IMR-90 (cell line): ENCODE measurements around the gene MRM2. TPM values are rescaled to one million over a fixed set of nuclear protein-coding genes. Genes with fewer than 3 reads are reported as not detected.

ENCODE experiments used
- ATAC-seq: fragments of 200-7000 bp; cut with Tn5 transposase; 2 replicates; pipeline ENCODE4 v1.9.1; 2020; ENCODE audit warnings: low read depth, mild to moderate bottlenecking, moderate library complexity
- BruUV-seq: library from RNA; stranded (reverse); fragments of 400-500 nt; replicated peaks from 2 replicates; lab custom pipeline; 2021; lab: Mats Ljungman, UMichigan
- CTCF ChIA-PET: fragments of 300-600 bp; formaldehyde crosslinking; extraction: SDS; loops from one replicate; lab custom pipeline; 2021; ENCODE audit warnings: antibody characterized with exemption; lab: Yijun Ruan, JAX
- POLR2A ChIA-PET: fragments of 300-600 bp; sonication (Branson Sonifier 250); formaldehyde crosslinking; loops from one replicate; lab custom pipeline; 2022; ENCODE audit warnings: antibody characterized with exemption; ENCODE audit not compliant: unreplicated experiment; lab: Charles Lee
- DNase-seq: peaks from one replicate; pipeline ENCODE4 v3.0.0; 2013
- H2AFZ ChIP-seq: replicated peaks from 2 replicates; pipeline ENCODE3; 2013; ENCODE audit warnings: low read length, mild to moderate bottlenecking; ENCODE audit not compliant: poor library complexity
- H2AK5ac ChIP-seq: 2 replicates; pipeline ENCODE4 v1.6.1; 2013; ENCODE audit warnings: low read depth, low read length, inconsistent platforms
- H2AK9ac ChIP-seq: replicated peaks from 2 replicates; pipeline ENCODE3; 2013; ENCODE audit warnings: mild to moderate bottlenecking, low read depth, low read length, moderate library complexity; ENCODE audit not compliant: poor library complexity
- H2BK120ac ChIP-seq: 2 replicates; pipeline ENCODE4 v1.6.1; 2013; ENCODE audit warnings: low read depth, low read length, inconsistent platforms
- H2BK15ac ChIP-seq: 3 replicates; pipeline ENCODE4 v1.6.1; 2013; ENCODE audit warnings: low read depth, low read length, inconsistent platforms
- H2BK20ac ChIP-seq: 2 replicates; pipeline ENCODE4 v1.6.1; 2013; ENCODE audit warnings: low read depth, mild to moderate bottlenecking, inconsistent platforms, low read length, moderate library complexity
- H2BK5ac ChIP-seq: 2 replicates; pipeline ENCODE4 v1.6.1; 2013; ENCODE audit warnings: mild to moderate bottlenecking, low read depth, low read length, inconsistent platforms; ENCODE audit not compliant: poor library complexity, severe bottlenecking
- H3K14ac ChIP-seq: replicated peaks from 2 replicates; pipeline ENCODE4 v1.6.1; 2013; ENCODE audit warnings: low read depth, low read length, inconsistent platforms
- H3K18ac ChIP-seq: 2 replicates; pipeline ENCODE4 v1.6.1; 2013; ENCODE audit warnings: low read depth, low read length, control low read depth
- H3K23ac ChIP-seq: 2 replicates; pipeline ENCODE4 v1.6.1; 2013; ENCODE audit warnings: low read depth, low read length, inconsistent platforms
- H3K27ac ChIP-seq: 2 replicates; pipeline ENCODE4 v1.5.1; 2013; ENCODE audit warnings: mild to moderate bottlenecking, control low read depth, low read length; ENCODE audit not compliant: insufficient read depth
- H3K27me3 ChIP-seq: 2 replicates; pipeline ENCODE4 v1.6.1; 2013; ENCODE audit warnings: low read length; ENCODE audit not compliant: control insufficient read depth, insufficient read depth
- H3K36me3 ChIP-seq: 2 replicates; pipeline ENCODE4 v1.6.1; 2013; ENCODE audit warnings: low read length, mixed read lengths; ENCODE audit not compliant: control insufficient read depth, insufficient read depth
- H3K4ac ChIP-seq: 2 replicates; pipeline ENCODE4 v1.6.1; 2013; ENCODE audit warnings: low read depth, low read length, inconsistent platforms
- H3K4me1 ChIP-seq: 2 replicates; pipeline ENCODE4 v1.6.1; 2013; ENCODE audit warnings: low read length, mixed read lengths; ENCODE audit not compliant: control insufficient read depth, insufficient read depth
- H3K4me2 ChIP-seq: 2 replicates; pipeline ENCODE4 v1.6.1; 2013; ENCODE audit warnings: low read depth, mild to moderate bottlenecking, control low read depth, low read length, moderate library complexity
- H3K4me3 ChIP-seq: 2 replicates; pipeline ENCODE4 v1.5.1; 2013; ENCODE audit warnings: low read depth, mild to moderate bottlenecking, control low read depth, low read length, moderate library complexity; ENCODE audit not compliant: insufficient read depth
- H3K56ac ChIP-seq: 2 replicates; pipeline ENCODE4 v1.6.1; 2013; ENCODE audit warnings: low read length, inconsistent platforms; ENCODE audit not compliant: insufficient read depth; ENCODE audit errors: extremely low read depth
- H3K79me1 ChIP-seq, 2 experiments: 2 replicates each; pipeline ENCODE4 v1.6.1; 2013; ENCODE audit warnings: low read length in 2 of 2, inconsistent platforms in 1 of 2, low read depth in 1 of 2
- H3K9ac ChIP-seq: 2 replicates; pipeline ENCODE4 v1.6.1; 2013; ENCODE audit warnings: low read depth, low read length, control low read depth
- H3K9me1 ChIP-seq: 2 replicates; pipeline ENCODE4 v1.6.1; 2013; ENCODE audit warnings: low read length, inconsistent platforms; ENCODE audit not compliant: insufficient read depth
- H3K9me3 ChIP-seq: 2 replicates; pipeline ENCODE4 v1.6.1; 2013; ENCODE audit warnings: low read length; ENCODE audit not compliant: control insufficient read depth, insufficient read depth
- H4K20me1 ChIP-seq: 2 replicates; pipeline ENCODE4 v1.6.1; 2013; ENCODE audit warnings: low read length, inconsistent platforms; ENCODE audit not compliant: insufficient read depth
- H4K5ac ChIP-seq: 2 replicates; pipeline ENCODE4 v1.6.1; 2013; ENCODE audit warnings: mild to moderate bottlenecking, low read depth, low read length, control low read depth
- H4K8ac ChIP-seq, 2 experiments: 2 replicates each; pipeline ENCODE4 v1.6.1; 2013; ENCODE audit warnings: low read depth in 2 of 2, low read length in 2 of 2, control low read depth in 1 of 2, inconsistent platforms in 1 of 2
- H4K91ac ChIP-seq: 2 replicates; pipeline ENCODE4 v1.6.1; 2013; ENCODE audit warnings: low read depth, low read length, inconsistent platforms; ENCODE audit not compliant: insufficient read depth
- CHD1 ChIP-seq: IDR thresholded peaks from 2 replicates; pipeline ENCODE4 v1.6.1; 2012; ENCODE audit warnings: low read depth, low read length, improper control_type of control experiment
- MAZ ChIP-seq: IDR thresholded peaks from 2 replicates; pipeline ENCODE4 v1.6.1; 2012; ENCODE audit warnings: low read depth, mild to moderate bottlenecking, low read length, improper control_type of control experiment, moderate library complexity, borderline replicate concordance
- MXI1 ChIP-seq: IDR thresholded peaks from 2 replicates; pipeline ENCODE4 v1.6.1; 2012; ENCODE audit warnings: low read depth, mild to moderate bottlenecking, low read length, moderate library complexity, borderline replicate concordance
- RAD21 ChIP-seq: IDR thresholded peaks from 2 replicates; pipeline ENCODE4 v1.6.1; 2012; ENCODE audit warnings: low read length, improper control_type of control experiment
- RCOR1 ChIP-seq: IDR thresholded peaks from 2 replicates; pipeline ENCODE4 v1.6.1; 2012; ENCODE audit warnings: mild to moderate bottlenecking, low read length, improper control_type of control experiment; ENCODE audit not compliant: insufficient replicate concordance
- SMC3 ChIP-seq: fragments of 150-350 bp; IDR thresholded peaks from 2 replicates; pipeline ENCODE4 v1.6.1; 2016; ENCODE audit warnings: low read depth, mild to moderate bottlenecking, antibody characterized with exemption, low read length, moderate library complexity
- WGBS, 2 experiments: methylation state at CpG; one replicate each; pipeline versions ENCODE4 v1.1.5 to v1.1.7; 2013; ENCODE audit warnings: missing lambda C conversion rate in 2 of 2; ENCODE audit not compliant: insufficient read length in 1 of 2; ENCODE audit errors: extremely low coverage in 2 of 2; 5-methylcytosine and 5-hydroxymethylcytosine counted together
- dilution Hi-C: fragments of 300-500 bp; cut with HindIII; formaldehyde crosslinking; loops from one replicate; pipeline ENCODE4 v1.14.3; 2018; ENCODE audit warnings: low sequenced_read_pairs; ENCODE audit not compliant: unreplicated experiment
- in situ Hi-C: fragments of 300-500 bp; cut with MboI; formaldehyde crosslinking; loops from 3 replicates; pipeline ENCODE4 v1.14.3; 2019; ENCODE audit warnings: low sequenced_read_pairs, inconsistent platforms, mixed read lengths
- intact Hi-C: fragments of 100-400 bp; cut with micrococcal nuclease; formaldehyde crosslinking; loops from 2 replicates; pipeline ENCODE4 v1.10.0; 2022
- polyA plus RNA-seq, 3 experiments: library from polyadenylated mRNA; depleted of rRNA; stranded (reverse); fragments of >200 nt; gene quantifications; 2 replicates each; pipeline ENCODE4 v1.2.3, GENCODE V29; 2012; ENCODE audit warnings: low replicate concordance in 1 of 3
- total RNA-seq: library from RNA; depleted of rRNA; stranded (reverse); fragments of >200 nt; gene quantifications from 2 replicates; pipeline ENCODE4 v1.2.3, GENCODE V29; 2012
- TF ChIP-seq, protein P1 (sequence below): fragments of 150-350 bp; IDR thresholded peaks from 2 replicates; pipeline ENCODE4 v1.6.1; 2017; ENCODE audit warnings: mild to moderate bottlenecking, antibody characterized with exemption, low read length, low read depth

MRM2 gene
- total and polyA plus RNA-seq, 2 of the 4 experiments (the other 2 are of a cell fraction): 19.1 to 23.8 TPM

DNA sequence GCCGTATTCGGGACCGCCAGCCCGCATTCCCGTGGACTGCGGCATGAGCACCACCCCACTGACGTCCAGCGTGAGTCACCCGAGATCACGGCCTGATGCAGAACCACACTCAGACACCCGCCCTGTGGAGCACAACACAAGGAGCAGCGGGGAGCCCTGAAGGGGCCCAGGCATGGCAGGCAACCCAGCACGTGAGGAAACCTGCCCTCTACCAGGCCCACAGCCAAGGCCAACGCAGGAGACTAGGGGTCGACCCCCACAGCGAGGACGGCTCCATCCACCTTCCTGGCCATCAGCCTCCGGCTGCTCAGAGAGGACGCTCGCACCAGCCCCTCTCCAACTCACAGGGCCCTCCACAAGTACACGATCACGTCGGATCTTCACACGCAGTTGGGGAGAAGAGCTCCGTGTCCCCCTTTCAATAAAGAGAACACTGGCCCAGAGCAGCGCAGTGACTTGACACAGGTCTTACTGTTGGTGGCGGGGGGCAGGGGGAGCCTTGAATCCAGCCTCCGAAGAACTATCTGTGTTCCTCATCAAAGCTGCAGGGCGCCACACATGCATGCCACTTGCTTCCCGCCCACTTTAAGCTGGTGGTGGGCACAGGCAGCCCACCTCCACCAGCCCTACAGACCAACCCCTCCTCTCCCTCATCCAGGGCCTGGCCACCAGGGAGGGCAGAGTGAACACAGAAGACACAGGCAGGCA lies 31.3 kb downstream of the MRM2 start:
- Histone ChIP-seq H3K9me3 (no peaks in the 10 kb centered on the region), H3K23ac (no peak overlapping the region), H3K18ac (no peak overlapping the region), H3K4me1 (no peaks in the 10 kb centered on the region), H2BK120ac (no peak overlapping the region), H2AK5ac (no peak overlapping the region), H2AFZ (no peak overlapping the region), H2BK15ac (no peak overlapping the region), H3K4me2 (no peak overlapping the region), H3K4me3 (no peak overlapping the region), H3K79me1 (peaks cover 0 to 6% of the 10 kb centered on the region in 2 experiments; a peak in 1 of 4 replicates), H3K27me3 (no peaks in the 10 kb centered on the region), H3K27ac (no peak overlapping the region), H3K9me1 (peaks cover 4% of the 10 kb centered on the region; the same call in 1 of the 2 replicates), H4K20me1 (peaks cover 6% of the 10 kb centered on the region; the same call in 1 of the 2 replicates), H4K8ac (no peak overlapping the region), H3K56ac (no peak overlapping the region), H3K4ac (no peak overlapping the region), H3K36me3 (peaks cover 44% of the 10 kb centered on the region), H2BK20ac (no peak overlapping the region), H4K5ac (no peak overlapping the region), H2BK5ac (no peak overlapping the region), H3K14ac (no peak overlapping the region), H3K9ac (no peak overlapping the region), H4K91ac (no peak overlapping the region), H2AK9ac (peak overlapping the region; percentile 5)
- POLR2A ChIA-PET: no interaction called here
- no peak for TF ChIP-seq CHD1
- no peak for TF ChIP-seq MXI1
- no peak for TF ChIP-seq MAZ
- no peak for TF ChIP-seq SMC3
- TF ChIP-seq, protein P1, sequence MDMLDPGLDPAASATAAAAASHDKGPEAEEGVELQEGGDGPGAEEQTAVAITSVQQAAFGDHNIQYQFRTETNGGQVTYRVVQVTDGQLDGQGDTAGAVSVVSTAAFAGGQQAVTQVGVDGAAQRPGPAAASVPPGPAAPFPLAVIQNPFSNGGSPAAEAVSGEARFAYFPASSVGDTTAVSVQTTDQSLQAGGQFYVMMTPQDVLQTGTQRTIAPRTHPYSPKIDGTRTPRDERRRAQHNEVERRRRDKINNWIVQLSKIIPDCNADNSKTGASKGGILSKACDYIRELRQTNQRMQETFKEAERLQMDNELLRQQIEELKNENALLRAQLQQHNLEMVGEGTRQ: no peak
- no peak for TF ChIP-seq RCOR1
- no peak for TF ChIP-seq RAD21
- CTCF ChIA-PET: no interaction called here
- DNase-seq (no peak), ATAC-seq (no peak)
- no TSS peak for BruUV-seq
- intact Hi-C loops: no loop called here
- dilution Hi-C loops: no loop called here
- 89% methylated on average over 13 of the region's 30 CpGs; no CpG with 5 or more reads in 1 of the 2 experiments for WGBS, 2 experiments
- in situ Hi-C loops: loop anchor here (10.0 kb wide), 1 partner anchor 556 kb away; no protein-coding TSS in a partner anchor
